Measurements from ENCODE around the gene SPTLC3.

- TF ChIP-seq CTCF (IDR thresholded peaks at IDR 0.05) (no peak), POLR2A (IDR thresholded peaks at IDR 0.05) (no peak)
Measured at GRCh38 chr20:13147071-13147963, 138.5 kb downstream of the SPTLC3 start.

All from tibial nerve (tissue), 3 donors.